ENCODE results near the gene CTXN1. TPM values are rescaled to one million over a fixed set of nuclear protein-coding genes. Genes with fewer than 3 reads are reported as not detected.
"Not testable (repeated sequence)": the region's sequence is repeated elsewhere in the genome, so short reads cannot be mapped to it uniquely, and the experiment has no call there.

CTXN1 gene
- total and polyA plus RNA-seq, 12 donors, result 1.3 to 17.9 (median 10.6) TPM; not detected in 1

- Histone ChIP-seq H3K9me3 (replicated peaks in 1 of 3) (no peaks in the 10 kb centered on the region), H3K27me3 (no peaks in the 10 kb centered on the region), H3K27ac (no peak overlapping the region), H3K36me3 (replicated peaks in 1 of 2) (no peaks in the 10 kb centered on the region), H3K4me3 (no peak overlapping the region), H3K4me1 (replicated peaks in 1 of 2) (peaks cover 0 to 8% of the 10 kb centered on the region in 2 donors)
- TF ChIP-seq POLR2A (IDR thresholded peaks at IDR 0.05), result no peak
- TF ChIP-seq CTCF (IDR thresholded peaks at IDR 0.05), result no peak
- DNase-seq, result peak in 1 of 7 donors; percentile 15
- 65 to 81% (median 70%) methylated on average over 9 to 18 of the region's 18 CpGs for WGBS, 4 donors
- intact Hi-C loops (cut with DNase I), result no loop called here
Measured at GRCh38 chr19:7894612-7895309, 31.2 kb downstream of the CTXN1 start.

- TF ChIP-seq POLR2A (IDR thresholded peaks at IDR 0.05), result peak in 1 of 2 donors; percentile 47
- 49 to 63% (median 53%) methylated on average over 16 to 18 of the region's 18 CpGs for WGBS, 4 donors
- H3K27me3 ChIP-seq; intact Hi-C loops (cut with DNase I); H3K36me3 ChIP-seq (replicated peaks in 1 of 2); H3K4me1 ChIP-seq (replicated peaks in 1 of 2); H3K9me3 ChIP-seq (replicated peaks in 1 of 3): not testable (repeated sequence)
- peak in 5 of 7 donors; percentile 59 to 75 (median 65) for DNase-seq
- peak overlapping the region in 1 of 4 donors; percentile 26 for H3K4me3 ChIP-seq
- peak overlapping the region in 2 of 5 donors; percentile 5 to 70 for H3K27ac ChIP-seq
Measured at GRCh38 chr19:7893362-7894101, 32.4 kb downstream of the CTXN1 start.

GRCh38 chr19:7888826-7889217 is 37.1 kb downstream of the CTXN1 start:
- TF ChIP-seq POLR2A (IDR thresholded peaks at IDR 0.05), result no peak
- TF ChIP-seq CTCF (IDR thresholded peaks at IDR 0.05), result no peak

GRCh38 chr19:7888145-7888825 is 37.6 kb downstream of the CTXN1 start, which contains the start of gene LRRC8E:
Gene LRRC8E (plus strand): TSS chr19:7888510. CDS start chr19:7895604, 7,094 bp downstream.
- Histone ChIP-seq H3K27ac (peak within 1 kb of the TSS in 2 of 5 donors; percentile 67 to 71), H3K4me3 (peak within 1 kb of the TSS in 2 of 4 donors; percentile 33 to 74), H3K36me3 (replicated peaks in 1 of 2) (no peaks in the 10 kb centered on the region), H3K27me3 (no peaks in the 10 kb centered on the region), H3K4me1 (replicated peaks in 1 of 2) (peaks cover 4% of the 10 kb centered on the region in 2 donors), H3K9me3 (replicated peaks in 1 of 3) (no peaks in the 10 kb centered on the region)
- 8 to 25% (median 13%) methylated on average over 15 to 53 of the region's 53 CpGs for WGBS, 4 donors
- TF ChIP-seq POLR2A (IDR thresholded peaks at IDR 0.05) (peak in 1 of 2 donors; percentile 73), CTCF (IDR thresholded peaks at IDR 0.05) (no peak)
- intact Hi-C loops (cut with DNase I), result no loop called here
- DNase-seq, result peak in 6 of 7 donors; percentile 67 to 82 (median 74)

More at GRCh38 chr19:7888826-7889217, 37.1 kb downstream of the CTXN1 start:
- H3K36me3 ChIP-seq (replicated peaks in 1 of 2), result no peaks in the 10 kb centered on the region
- H3K4me3 ChIP-seq, result peak overlapping the region in 2 of 4 donors; percentile 33 to 74
- peak overlapping the region in 2 of 5 donors; percentile 67 to 71 for H3K27ac ChIP-seq
- no peaks in the 10 kb centered on the region for H3K27me3 ChIP-seq
- H3K9me3 ChIP-seq (replicated peaks in 1 of 3), result no peaks in the 10 kb centered on the region
- peaks cover 4 to 8% of the 10 kb centered on the region in 2 donors for H3K4me1 ChIP-seq (replicated peaks in 1 of 2)
- DNase-seq, result no peak
- intact Hi-C loops (cut with DNase I), result no loop called here
- WGBS, 4 donors, result 67 to 75% (median 70%) methylated on average over 7 to 8 of the region's 8 CpGs

Data from adrenal gland (tissue), 12 donors.